ENCODE results near the gene TEX2. TPM values are rescaled to one million over a fixed set of nuclear protein-coding genes. Genes with fewer than 3 reads are reported as not detected.
A peak's percentile ranks its signal among the peaks of the same experiment; 100 is the strongest.

Gene TEX2
- total and polyA plus RNA-seq, 2 of the 13 experiments (the other 11 are each of a cell fraction or from before 2014, with no cell fraction given), result 21.4 to 37.7 TPM

DNA sequence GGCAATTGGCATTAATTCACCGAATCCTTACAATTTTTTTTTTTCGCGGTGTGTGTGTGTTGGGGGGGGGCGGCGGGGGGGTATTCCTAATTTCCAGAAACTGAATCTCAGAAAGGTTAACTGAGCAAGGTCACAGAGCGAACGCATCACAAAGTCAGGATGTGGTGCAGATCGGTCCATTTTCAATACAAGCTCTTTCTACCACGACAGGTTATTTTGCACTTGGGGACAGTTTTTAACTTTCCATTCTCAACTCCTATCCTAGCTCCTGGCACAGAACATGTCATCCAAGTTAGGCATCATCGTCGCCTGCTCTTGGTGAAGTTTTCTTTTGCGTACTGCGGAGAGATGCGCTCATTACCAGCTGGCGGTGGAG lies 117.7 kb downstream of the TEX2 start (continued):
- TF ChIP-seq, protein P1, sequence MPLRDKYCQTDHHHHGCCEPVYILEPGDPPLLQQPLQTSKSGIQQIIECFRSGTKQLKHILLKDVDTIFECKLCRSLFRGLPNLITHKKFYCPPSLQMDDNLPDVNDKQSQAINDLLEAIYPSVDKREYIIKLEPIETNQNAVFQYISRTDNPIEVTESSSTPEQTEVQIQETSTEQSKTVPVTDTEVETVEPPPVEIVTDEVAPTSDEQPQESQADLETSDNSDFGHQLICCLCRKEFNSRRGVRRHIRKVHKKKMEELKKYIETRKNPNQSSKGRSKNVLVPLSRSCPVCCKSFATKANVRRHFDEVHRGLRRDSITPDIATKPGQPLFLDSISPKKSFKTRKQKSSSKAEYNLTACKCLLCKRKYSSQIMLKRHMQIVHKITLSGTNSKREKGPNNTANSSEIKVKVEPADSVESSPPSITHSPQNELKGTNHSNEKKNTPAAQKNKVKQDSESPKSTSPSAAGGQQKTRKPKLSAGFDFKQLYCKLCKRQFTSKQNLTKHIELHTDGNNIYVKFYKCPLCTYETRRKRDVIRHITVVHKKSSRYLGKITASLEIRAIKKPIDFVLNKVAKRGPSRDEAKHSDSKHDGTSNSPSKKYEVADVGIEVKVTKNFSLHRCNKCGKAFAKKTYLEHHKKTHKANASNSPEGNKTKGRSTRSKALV (CRISPR knock-in tag; IDR thresholded peaks at IDR 0.05), result peak; percentile 75; the same call in 1 of the 2 replicates
- TF ChIP-seq FOXK2 (IDR thresholded peaks at IDR 0.05) (no peak), FOXJ3 (CRISPR knock-in tag; IDR thresholded peaks at IDR 0.05; ENCODE audit: borderline replicate concordance) (0 out of 2 replicates have a peak, but pooled peaks have one; percentile 4), PHF8 (CRISPR knock-in tag; IDR thresholded peaks at IDR 0.05) (peak; percentile 32; the same call in 1 of the 2 replicates), ZNF879 (CRISPR knock-in tag; IDR thresholded peaks at IDR 0.05) (peak; percentile 27; the same call in 1 of the 2 replicates), CHD2 (IDR thresholded peaks at IDR 0.05; ENCODE audit: low read depth, low read length) (no peak), AGO2 (optimal IDR thresholded peaks at IDR 0.05; ENCODE audit: low read depth, low read length) (no peak), ATAD3A (CRISPR knock-in tag; IDR thresholded peaks at IDR 0.05) (0 out of 2 replicates have a peak, but pooled peaks have one; percentile 15), HES4 (CRISPR knock-in tag; IDR thresholded peaks at IDR 0.05; ENCODE audit: borderline replicate concordance) (no peak), PRMT3 (CRISPR knock-in tag; IDR thresholded peaks at IDR 0.05; ENCODE audit: borderline replicate concordance, low read depth) (0 out of 2 replicates have a peak, but pooled peaks have one; percentile 73), CREM (IDR thresholded peaks at IDR 0.05) (no peak), CREM (CRISPR knock-in tag; IDR thresholded peaks at IDR 0.05) (0 out of 2 replicates have a peak, but pooled peaks have one; percentile 11), ZNF772 (CRISPR knock-in tag; IDR thresholded peaks at IDR 0.05) (peak; percentile 28; the same call in 1 of the 2 replicates), ZSCAN31 (CRISPR knock-in tag; IDR thresholded peaks at IDR 0.05; ENCODE audit: low read depth) (no peak)
- TF ChIP-seq, protein P2, sequence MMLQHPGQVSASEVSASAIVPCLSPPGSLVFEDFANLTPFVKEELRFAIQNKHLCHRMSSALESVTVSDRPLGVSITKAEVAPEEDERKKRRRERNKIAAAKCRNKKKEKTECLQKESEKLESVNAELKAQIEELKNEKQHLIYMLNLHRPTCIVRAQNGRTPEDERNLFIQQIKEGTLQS (CRISPR knock-in tag; IDR thresholded peaks at IDR 0.05), result no peak
- TF ChIP-seq, protein P3, sequence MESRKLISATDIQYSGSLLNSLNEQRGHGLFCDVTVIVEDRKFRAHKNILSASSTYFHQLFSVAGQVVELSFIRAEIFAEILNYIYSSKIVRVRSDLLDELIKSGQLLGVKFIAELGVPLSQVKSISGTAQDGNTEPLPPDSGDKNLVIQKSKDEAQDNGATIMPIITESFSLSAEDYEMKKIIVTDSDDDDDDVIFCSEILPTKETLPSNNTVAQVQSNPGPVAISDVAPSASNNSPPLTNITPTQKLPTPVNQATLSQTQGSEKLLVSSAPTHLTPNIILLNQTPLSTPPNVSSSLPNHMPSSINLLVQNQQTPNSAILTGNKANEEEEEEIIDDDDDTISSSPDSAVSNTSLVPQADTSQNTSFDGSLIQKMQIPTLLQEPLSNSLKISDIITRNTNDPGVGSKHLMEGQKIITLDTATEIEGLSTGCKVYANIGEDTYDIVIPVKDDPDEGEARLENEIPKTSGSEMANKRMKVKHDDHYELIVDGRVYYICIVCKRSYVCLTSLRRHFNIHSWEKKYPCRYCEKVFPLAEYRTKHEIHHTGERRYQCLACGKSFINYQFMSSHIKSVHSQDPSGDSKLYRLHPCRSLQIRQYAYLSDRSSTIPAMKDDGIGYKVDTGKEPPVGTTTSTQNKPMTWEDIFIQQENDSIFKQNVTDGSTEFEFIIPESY (CRISPR knock-in tag; IDR thresholded peaks at IDR 0.05), result no peak
- TF ChIP-seq, protein P4, sequence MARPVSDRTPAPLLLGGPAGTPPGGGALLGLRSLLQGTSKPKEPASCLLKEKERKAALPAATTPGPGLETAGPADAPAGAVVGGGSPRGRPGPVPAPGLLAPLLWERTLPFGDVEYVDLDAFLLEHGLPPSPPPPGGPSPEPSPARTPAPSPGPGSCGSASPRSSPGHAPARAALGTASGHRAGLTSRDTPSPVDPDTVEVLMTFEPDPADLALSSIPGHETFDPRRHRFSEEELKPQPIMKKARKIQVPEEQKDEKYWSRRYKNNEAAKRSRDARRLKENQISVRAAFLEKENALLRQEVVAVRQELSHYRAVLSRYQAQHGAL (CRISPR knock-in tag; IDR thresholded peaks at IDR 0.05; ENCODE audit: not compliant biosample characterization), result peak; percentile 32
- TF ChIP-seq, protein P5, sequence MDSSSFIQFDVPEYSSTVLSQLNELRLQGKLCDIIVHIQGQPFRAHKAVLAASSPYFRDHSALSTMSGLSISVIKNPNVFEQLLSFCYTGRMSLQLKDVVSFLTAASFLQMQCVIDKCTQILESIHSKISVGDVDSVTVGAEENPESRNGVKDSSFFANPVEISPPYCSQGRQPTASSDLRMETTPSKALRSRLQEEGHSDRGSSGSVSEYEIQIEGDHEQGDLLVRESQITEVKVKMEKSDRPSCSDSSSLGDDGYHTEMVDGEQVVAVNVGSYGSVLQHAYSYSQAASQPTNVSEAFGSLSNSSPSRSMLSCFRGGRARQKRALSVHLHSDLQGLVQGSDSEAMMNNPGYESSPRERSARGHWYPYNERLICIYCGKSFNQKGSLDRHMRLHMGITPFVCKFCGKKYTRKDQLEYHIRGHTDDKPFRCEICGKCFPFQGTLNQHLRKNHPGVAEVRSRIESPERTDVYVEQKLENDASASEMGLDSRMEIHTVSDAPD (CRISPR knock-in tag; IDR thresholded peaks at IDR 0.05), result peak; percentile 14; the same call in 1 of the 2 replicates
- TF ChIP-seq, protein P6, sequence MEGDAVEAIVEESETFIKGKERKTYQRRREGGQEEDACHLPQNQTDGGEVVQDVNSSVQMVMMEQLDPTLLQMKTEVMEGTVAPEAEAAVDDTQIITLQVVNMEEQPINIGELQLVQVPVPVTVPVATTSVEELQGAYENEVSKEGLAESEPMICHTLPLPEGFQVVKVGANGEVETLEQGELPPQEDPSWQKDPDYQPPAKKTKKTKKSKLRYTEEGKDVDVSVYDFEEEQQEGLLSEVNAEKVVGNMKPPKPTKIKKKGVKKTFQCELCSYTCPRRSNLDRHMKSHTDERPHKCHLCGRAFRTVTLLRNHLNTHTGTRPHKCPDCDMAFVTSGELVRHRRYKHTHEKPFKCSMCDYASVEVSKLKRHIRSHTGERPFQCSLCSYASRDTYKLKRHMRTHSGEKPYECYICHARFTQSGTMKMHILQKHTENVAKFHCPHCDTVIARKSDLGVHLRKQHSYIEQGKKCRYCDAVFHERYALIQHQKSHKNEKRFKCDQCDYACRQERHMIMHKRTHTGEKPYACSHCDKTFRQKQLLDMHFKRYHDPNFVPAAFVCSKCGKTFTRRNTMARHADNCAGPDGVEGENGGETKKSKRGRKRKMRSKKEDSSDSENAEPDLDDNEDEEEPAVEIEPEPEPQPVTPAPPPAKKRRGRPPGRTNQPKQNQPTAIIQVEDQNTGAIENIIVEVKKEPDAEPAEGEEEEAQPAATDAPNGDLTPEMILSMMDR (CRISPR knock-in tag; IDR thresholded peaks at IDR 0.05), result peak; percentile 50; the same call in 1 of the 2 replicates
- TF ChIP-seq, protein P7, sequence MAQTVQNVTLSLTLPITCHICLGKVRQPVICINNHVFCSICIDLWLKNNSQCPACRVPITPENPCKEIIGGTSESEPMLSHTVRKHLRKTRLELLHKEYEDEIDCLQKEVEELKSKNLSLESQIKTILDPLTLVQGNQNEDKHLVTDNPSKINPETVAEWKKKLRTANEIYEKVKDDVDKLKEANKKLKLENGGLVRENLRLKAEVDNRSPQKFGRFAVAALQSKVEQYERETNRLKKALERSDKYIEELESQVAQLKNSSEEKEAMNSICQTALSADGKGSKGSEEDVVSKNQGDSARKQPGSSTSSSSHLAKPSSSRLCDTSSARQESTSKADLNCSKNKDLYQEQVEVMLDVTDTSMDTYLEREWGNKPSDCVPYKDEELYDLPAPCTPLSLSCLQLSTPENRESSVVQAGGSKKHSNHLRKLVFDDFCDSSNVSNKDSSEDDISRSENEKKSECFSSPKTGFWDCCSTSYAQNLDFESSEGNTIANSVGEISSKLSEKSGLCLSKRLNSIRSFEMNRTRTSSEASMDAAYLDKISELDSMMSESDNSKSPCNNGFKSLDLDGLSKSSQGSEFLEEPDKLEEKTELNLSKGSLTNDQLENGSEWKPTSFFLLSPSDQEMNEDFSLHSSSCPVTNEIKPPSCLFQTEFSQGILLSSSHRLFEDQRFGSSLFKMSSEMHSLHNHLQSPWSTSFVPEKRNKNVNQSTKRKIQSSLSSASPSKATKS (CRISPR knock-in tag; IDR thresholded peaks at IDR 0.05), result no peak

Data from HepG2 (cell line).